ENCODE results near the gene DENND5B.

- TF ChIP-seq CTCF (IDR thresholded peaks at IDR 0.05) (no peak), POLR2A (IDR thresholded peaks at IDR 0.05) (no peak)
Measured at GRCh38 chr12:31412292-31412801, 178.6 kb downstream of the DENND5B start.

All from right lobe of liver (tissue), 4 donors.